Measurements from ENCODE around the gene PODN.
A peak's percentile ranks its signal among the peaks of the same experiment; 100 is the strongest.

PODN gene

DNA sequence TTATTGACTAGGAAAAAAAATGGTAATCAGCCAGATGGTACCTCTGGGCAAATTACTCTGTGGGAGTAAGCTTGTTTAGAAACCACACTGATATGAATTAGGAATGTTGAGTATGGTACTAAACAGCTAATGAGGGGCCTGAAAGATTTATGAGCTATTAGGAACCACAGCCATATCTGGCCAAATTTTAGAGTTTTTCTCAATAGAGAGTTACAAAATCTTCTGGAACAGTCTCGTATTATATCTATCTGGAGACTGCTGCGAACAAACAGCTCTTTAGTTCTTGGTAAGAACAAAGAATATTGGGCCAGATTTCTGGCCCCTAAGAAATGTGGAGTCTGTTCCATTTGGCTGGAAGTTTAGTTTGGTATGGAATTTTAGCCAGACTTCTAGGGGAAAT, 4.9 kb upstream of the PODN start:
- DNase-seq = no peak

DNA sequence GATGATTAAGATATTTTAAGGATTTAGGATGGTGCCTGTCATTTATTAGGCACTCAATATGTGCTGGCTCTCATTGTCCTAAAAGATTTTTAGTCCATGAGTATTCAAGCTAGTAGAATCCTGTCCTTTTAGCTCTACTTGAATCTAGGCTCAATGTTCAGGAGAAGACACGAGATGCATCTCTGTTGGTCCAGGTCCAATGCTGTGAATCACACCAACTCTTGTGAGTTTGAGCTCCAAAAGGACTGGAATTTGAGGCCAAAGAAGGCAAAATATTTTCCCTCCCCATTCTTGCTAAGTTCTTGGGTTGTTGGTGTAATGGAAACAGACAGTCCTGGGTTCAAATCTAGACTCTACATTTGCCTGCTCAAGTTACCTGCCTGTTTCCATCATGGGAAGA, 1.4 kb upstream of the PODN start:
- no peak for DNase-seq

- no peak for DNase-seq
Observed at GRCh38 chr1:53061123-53061858, 722 bp upstream of the PODN start.

- DNase-seq = peak; percentile 61
Observed at GRCh38 chr1:53062708-53063591, 937 bp downstream of the PODN start.

GRCh38 chr1:53063744-53064515, 1.9 kb downstream of the PODN start:
- no peak for DNase-seq

- no peak for DNase-seq
Observed at GRCh38 chr1:53065391-53065790, 3.4 kb downstream of the PODN start.

DNA sequence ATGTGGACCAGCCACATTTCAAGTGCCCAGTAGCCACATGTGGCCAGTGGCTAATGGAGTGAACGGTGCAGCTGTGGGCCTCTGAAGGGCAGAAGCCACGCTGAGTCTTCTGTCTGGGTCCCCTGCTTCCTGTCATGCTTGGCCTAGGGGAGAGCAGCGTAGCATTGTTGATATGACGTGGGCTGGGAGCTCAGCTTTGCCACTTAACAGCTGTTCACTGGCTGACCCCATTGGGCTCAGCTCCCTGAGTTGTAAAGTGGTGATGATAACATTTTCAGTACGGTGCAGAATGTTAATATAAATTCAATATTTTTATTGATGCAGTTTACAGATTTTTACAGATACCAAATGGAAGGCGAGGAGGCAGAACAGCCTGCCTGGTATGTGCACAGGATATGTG, 4.5 kb downstream of the PODN start:
- no peak for DNase-seq

GRCh38 chr1:53066891-53067738, 5.1 kb downstream of the PODN start:
- DNase-seq = no peak

DNA sequence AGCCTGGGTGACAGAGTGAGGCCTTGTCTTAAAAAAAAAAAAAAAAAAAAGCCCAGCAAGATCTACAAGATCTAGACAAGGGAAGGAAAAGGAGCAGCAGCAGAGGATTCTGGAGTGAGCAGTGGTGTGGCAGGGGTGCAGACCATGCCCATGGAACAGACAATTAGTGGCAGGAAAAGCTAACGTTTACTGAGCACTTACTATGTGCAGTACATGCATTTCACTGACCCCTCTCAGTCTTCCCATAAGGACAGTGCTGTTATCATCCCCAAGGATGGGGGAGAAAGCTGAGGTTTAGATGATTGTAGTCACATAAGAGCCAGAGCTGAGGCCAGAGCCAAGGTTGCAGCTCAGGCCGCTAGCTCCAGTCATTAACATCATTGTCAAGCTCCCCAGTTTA, 5.9 kb downstream of the PODN start:
- no peak for DNase-seq

DNA sequence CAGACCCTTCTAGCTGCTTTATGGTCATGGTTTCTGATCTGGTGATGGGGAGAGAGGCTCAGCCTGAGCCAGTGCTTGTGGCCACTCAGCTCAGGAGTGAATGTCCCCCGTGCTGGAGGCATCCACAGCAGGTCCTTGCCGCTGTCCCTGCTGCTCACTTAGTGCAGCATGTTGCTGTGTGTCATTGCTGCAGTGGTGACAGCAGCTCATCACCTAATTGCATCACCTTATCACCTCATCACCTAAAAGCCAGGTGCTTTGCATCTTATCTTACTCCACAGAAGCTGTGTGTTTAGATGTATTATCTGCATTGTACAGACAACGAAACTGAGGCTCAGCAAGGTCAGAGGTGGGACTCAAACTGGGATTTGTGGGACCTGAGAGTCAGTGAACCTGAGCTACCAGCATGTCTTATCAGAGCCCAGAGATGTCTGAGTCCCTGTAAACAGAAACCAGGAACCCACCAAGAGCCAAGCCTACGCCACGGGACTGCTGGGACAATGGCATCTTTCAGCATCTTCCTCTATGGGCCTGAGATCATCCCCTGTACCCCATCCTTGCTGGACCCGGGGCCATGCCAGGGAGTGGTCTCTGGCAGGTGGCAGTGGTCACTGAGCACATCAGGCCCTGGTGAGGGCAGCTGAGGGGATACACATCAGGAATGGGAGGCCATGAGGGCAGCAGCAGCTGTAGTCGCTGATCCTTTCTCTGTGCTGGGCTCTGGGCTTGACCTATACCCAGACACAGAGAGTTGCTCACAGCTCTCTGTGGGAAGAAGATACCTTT, 6.5 kb downstream of the PODN start:
- DNase-seq = no peak

DNA sequence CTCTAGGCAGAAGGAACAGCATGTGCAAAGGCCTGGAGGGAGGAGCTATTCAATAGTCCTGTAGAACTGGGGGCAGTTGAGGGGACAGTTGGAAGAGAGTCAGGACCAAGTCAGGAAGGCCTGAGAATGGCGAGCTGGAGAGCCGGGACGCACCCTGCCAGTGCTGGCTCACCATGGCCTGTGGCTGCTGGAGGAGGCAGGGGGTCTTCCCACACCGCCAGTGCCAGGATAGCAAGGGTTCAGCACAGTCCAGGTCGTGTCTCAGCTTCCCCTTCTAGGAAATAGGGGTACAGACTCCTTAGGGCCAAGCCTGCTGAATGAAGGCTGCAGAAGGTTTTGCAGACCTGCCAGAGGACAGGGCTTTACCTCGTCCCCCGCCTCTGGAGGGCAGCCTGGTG, 7.3 kb downstream of the PODN start:
- DNase-seq = no peak

- no peak for DNase-seq
Observed at GRCh38 chr1:53069663-53070327, 7.8 kb downstream of the PODN start.

DNA sequence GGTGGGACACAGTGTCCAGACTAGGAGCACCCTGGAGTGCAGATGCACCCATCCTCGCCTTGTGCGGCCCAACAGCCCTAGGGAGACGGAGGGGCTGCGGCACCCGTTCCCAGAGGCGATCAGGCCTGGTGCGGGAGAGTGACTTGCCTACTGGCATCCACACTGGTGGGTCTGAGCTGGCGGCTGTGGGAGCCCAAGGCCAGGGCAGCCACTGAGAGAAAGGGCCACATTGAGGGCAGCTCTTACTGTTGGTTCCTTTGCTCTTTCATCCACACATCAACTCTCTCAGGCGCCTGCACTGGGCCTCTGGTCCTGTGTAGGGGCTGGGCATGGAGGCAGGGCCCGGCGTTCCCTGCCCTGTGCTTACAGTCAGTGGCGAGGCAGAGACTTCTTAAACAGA, 8.6 kb downstream of the PODN start:
- no peak for DNase-seq

- no peak for DNase-seq
Observed at GRCh38 chr1:53071167-53071865, 9.3 kb downstream of the PODN start.

DNA sequence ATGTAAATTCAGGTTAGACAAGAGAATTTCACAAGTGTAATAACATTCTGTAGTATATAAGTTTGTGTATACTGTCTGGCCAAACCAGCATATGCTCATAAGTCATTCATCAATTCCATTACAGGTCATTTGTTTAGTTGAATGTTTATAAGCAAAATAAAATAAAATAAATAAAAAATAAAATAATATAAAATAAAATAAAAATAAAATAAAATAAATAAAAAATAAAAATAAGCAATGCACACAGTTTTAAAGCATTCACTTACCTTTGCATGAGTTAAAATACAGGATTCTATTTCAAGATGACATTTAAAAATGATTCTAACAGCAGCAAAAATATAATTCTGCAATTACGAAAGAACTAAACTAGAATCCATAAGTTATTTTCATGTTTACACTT, 9.9 kb downstream of the PODN start:
- no peak for DNase-seq

DNA sequence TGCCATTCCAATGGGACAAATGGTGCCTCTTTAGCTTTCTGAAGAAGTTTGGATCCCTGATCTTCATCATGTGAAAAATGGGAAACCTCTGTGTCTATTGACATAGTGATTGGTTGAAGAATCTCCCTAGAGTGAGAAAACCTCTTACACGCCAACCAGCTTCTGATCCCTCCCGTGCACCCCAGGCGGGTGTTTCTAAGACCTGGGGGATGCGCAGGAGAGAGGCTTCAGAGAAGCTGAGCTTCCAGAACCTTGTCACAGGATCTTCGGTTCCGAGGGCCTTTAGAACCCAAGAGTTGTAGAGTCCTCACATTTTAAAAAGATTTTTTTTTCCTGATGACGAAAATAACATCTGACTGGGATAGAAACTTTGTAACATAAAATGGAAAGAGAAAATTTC, 11.3 kb downstream of the PODN start:
- no peak for DNase-seq

GRCh38 chr1:53073868-53074311, 11.9 kb downstream of the PODN start:
- peak; percentile 65 for DNase-seq

DNA sequence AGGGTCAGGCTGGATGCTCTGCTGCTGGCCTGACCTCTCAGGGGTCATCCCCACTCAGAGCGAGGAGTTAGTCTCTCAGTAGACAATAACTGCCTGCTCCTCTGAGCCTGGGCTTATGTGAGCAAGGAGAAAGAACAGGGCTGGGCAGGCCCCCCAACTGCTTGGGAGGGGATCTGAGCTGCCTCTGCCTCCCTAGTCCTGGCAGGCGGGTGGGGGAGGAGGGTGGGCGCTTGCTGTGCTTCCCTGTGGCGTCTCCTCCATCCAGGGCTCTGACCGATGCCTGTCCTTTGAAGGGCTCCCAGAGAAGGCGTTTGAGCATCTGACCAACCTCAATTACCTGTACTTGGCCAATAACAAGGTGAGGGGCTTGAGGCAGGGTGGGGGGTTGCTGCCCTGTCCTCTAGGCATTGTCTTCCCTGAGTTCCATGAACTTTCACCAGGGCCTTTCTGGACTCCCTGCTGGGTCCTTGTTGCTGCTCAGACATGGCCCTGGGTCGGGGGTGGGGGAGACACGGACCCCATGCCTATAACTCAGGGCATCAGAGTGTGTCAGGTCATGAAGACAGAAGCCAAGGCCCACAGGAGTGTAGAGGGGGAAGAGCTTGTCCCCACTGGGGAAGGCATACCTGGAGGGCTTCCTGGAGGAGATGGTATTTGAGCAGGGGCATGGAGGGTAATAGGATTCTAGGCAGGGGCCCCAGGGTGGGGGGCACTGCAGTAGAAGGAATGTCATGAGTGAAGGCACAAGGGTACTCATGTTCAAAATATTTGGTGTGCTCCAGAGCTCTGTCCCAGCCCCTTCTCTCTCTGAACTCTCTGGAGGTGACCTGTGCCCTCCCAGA, 12.5 kb downstream of the PODN start:
- DNase-seq = no peak

DNA sequence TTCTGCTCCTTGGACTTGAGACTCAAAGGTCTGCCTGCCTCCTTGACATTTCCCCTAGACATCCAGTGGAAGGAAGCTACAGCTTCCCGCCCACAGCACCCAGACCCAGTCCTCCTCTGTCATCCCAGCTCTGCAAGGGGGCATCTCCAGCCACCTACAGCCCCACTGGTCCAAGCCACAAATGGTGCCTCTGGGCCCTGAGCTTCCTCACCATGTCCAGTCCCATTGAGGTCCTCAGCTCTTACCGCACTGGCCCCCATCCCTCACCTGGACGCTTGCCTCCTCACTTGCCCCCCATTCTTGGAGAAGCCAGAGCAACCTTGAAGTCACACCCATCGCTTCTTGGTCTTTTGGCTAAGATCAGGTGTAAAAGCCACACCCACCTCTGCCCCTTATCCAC, 13.2 kb downstream of the PODN start:
- no peak for DNase-seq

All from retina (tissue), 1 donor.